Activated naive CD8-positive, alpha-beta T cell treated with anti-CD3 and anti-CD28 coated beads, Interleukin-2, amount 10 ng/mL, durations not matched to agents 7 days and 5 days (primary cell): ENCODE results near the gene ZNF184. TPM values are rescaled to one million over a fixed set of nuclear protein-coding genes. Genes with fewer than 3 reads are reported as not detected.

Experiments
- total RNA-seq, 2 experiments: library from RNA; stranded (reverse); gene quantifications; one replicate each; pipeline ENCODE4 v1.2.3, GENCODE V29; 2021

ZNF184 gene
- total RNA-seq, 2 experiments from 2014 or later: 13.1 to 14.1 TPM

Other genes with a start within 250 kb of the ZNF184 start
- gene PRSS16, start 225.4 kb downstream of the ZNF184 start, total RNA-seq: 1 to 10 TPM in 1 of 2 experiments, under 1 TPM in 1; 0.86 to 1.4 TPM
- gene POM121L2, start 160.8 kb downstream of the ZNF184 start, total RNA-seq: not detected
- 1 to 10 TPM; 3.9 to 4.2 TPM for gene ZNF391, start 84.3 kb downstream of the ZNF184 start, total RNA-seq